Endothelial cell of umbilical vein (primary cell): ENCODE measurements around the gene HAND1. TPM values are rescaled to one million over a fixed set of nuclear protein-coding genes. Genes with fewer than 3 reads are reported as not detected.

Experiments used
- BruUV-seq: library from RNA; stranded (reverse); fragments of 400-500 nt; replicated peaks from 2 replicates; lab custom pipeline; 2021; lab: Mats Ljungman, UMichigan
- CTCF ChIA-PET: fragments of 300-600, 350-600 bp; sonication (Branson Sonifier 250); formaldehyde crosslinking; loops from one replicate; lab custom pipeline; 2021; ENCODE audit warnings: antibody characterized with exemption, inconsistent platforms; lab: Charles Lee
- POLR2A ChIA-PET: fragments of 300-600, 350-600 bp; sonication (Branson Sonifier 250); formaldehyde crosslinking; loops from one replicate; lab custom pipeline; 2021; ENCODE audit warnings: antibody characterized with exemption, inconsistent platforms; lab: Charles Lee
- DNase-seq: peaks from one replicate; pipeline ENCODE4 v3.0.0-alpha.2; 2011; ENCODE audit warnings: low read depth, low spot score
- FAIRE-seq: peaks from 2 replicates; lab custom pipeline; 2011; peaks lifted over from hg19 to GRCh38; lab: Jason Lieb, UNC
- H2AFZ ChIP-seq: 2 replicates; pipeline ENCODE4 v1.6.0; 2012; ENCODE audit warnings: low read depth, low read length, control low read depth, inconsistent platforms
- H3K27ac ChIP-seq: 2 replicates; pipeline ENCODE4 v1.5.1; 2011; ENCODE audit warnings: low read depth, mild to moderate bottlenecking, control low read depth, low read length, moderate library complexity; ENCODE audit not compliant: insufficient read depth
- H3K27me3 ChIP-seq, 2 experiments: 2 replicates each; pipeline versions ENCODE4 v1.6.0 to v1.6.1; 2011; ENCODE audit warnings: low read length in 2 of 2, mixed read lengths in 1 of 2; ENCODE audit not compliant: control insufficient read depth in 2 of 2, insufficient read depth in 2 of 2
- H3K36me3 ChIP-seq, 2 experiments: 2 replicates in 1 of 2; 3 replicates in 1 of 2; pipeline ENCODE4 v1.5.1; 2011; ENCODE audit warnings: low read length in 2 of 2, mild to moderate bottlenecking in 1 of 2, moderate library complexity in 1 of 2; ENCODE audit not compliant: control insufficient read depth in 2 of 2, insufficient read depth in 2 of 2; ENCODE audit errors: extremely low read depth in 1 of 2
- H3K4me1 ChIP-seq: 3 replicates; pipeline ENCODE4 v1.5.1; 2011; ENCODE audit warnings: mild to moderate bottlenecking, low read length; ENCODE audit not compliant: control insufficient read depth, insufficient read depth; ENCODE audit errors: extremely low read depth
- H3K4me2 ChIP-seq: 2 replicates; pipeline ENCODE4 v1.6.1; 2011; ENCODE audit warnings: low read length, control low read depth, mixed read lengths; ENCODE audit not compliant: insufficient read depth
- H3K4me3 ChIP-seq, 3 experiments: fragments of 200-600 bp in 1 of 3; sonication (generic), shearing (Covaris generic) in 1 of 3; replicated peaks in 1 of 3; 2 replicates each; pipeline ENCODE4 v1.5.1; 2011 to 2016; ENCODE audit warnings: control low read depth in 3 of 3, low read length in 3 of 3, mild to moderate bottlenecking in 2 of 3, inconsistent platforms in 1 of 3, low read depth in 1 of 3, moderate library complexity in 1 of 3; ENCODE audit not compliant: insufficient read depth in 1 of 3
- H3K79me2 ChIP-seq: 2 replicates; pipeline ENCODE4 v1.6.0; 2012; ENCODE audit warnings: low read length, inconsistent platforms; ENCODE audit not compliant: control insufficient read depth, insufficient read depth
- H3K9ac ChIP-seq: replicated peaks from 2 replicates; pipeline ENCODE3; 2011; ENCODE audit warnings: low read length, control low read depth; ENCODE audit not compliant: insufficient read depth; ENCODE audit errors: extremely low read depth
- H3K9me1 ChIP-seq: replicated peaks from 3 replicates; pipeline ENCODE4 v1.6.0; 2011; ENCODE audit warnings: mild to moderate bottlenecking, low read length; ENCODE audit not compliant: control insufficient read depth, insufficient read depth; ENCODE audit errors: extremely low read depth
- H3K9me3 ChIP-seq: replicated peaks from 2 replicates; pipeline ENCODE4 v1.5.1; 2012; ENCODE audit warnings: low read length, inconsistent platforms; ENCODE audit not compliant: control insufficient read depth, insufficient read depth
- H4K20me1 ChIP-seq: replicated peaks from 2 replicates; pipeline ENCODE3; 2011; ENCODE audit warnings: mild to moderate bottlenecking, low read length; ENCODE audit not compliant: control insufficient read depth, insufficient read depth; ENCODE audit errors: extremely low read depth
- EZH2 ChIP-seq: IDR thresholded peaks from 2 replicates; pipeline ENCODE4 v1.6.1; 2012; ENCODE audit warnings: borderline replicate concordance, low read depth, mild to moderate bottlenecking, moderate library complexity, low read length, inconsistent platforms; ENCODE audit not compliant: severe bottlenecking
- FOS ChIP-seq: IDR thresholded peaks from 2 replicates; pipeline ENCODE4 v1.6.1; 2011; ENCODE audit warnings: mild to moderate bottlenecking, low read length, moderate library complexity, borderline replicate concordance; ENCODE audit not compliant: insufficient read depth
- GATA2 ChIP-seq: IDR thresholded peaks from 2 replicates; pipeline ENCODE4 v1.7.0; 2011; ENCODE audit warnings: low read depth, mild to moderate bottlenecking, moderate library complexity, mixed read lengths, low read length; ENCODE audit not compliant: insufficient read length, insufficient read depth
- JUN ChIP-seq: IDR thresholded peaks from 2 replicates; pipeline ENCODE4 v1.6.1; 2011; ENCODE audit warnings: borderline replicate concordance, low read depth; ENCODE audit not compliant: insufficient read length, insufficient read depth
- MAX ChIP-seq: IDR thresholded peaks from 2 replicates; pipeline ENCODE4 v1.6.1; 2011; ENCODE audit not compliant: insufficient read depth, insufficient read length
- MYC ChIP-seq: IDR thresholded peaks from one replicate; pipeline ENCODE4 v1.6.1; 2011; ENCODE audit warnings: mild to moderate bottlenecking, low read depth, low read length
- POLR2A ChIP-seq: IDR thresholded peaks from 2 replicates; pipeline ENCODE4 v1.6.1; 2012; ENCODE audit warnings: low read depth, mild to moderate bottlenecking, control low read depth, low read length
- POLR2AphosphoS5 ChIP-seq: IDR thresholded peaks from 2 replicates; pipeline ENCODE4 v1.6.1; 2012; ENCODE audit warnings: low read depth, mild to moderate bottlenecking, control low read depth, low read length, moderate library complexity; ENCODE audit not compliant: insufficient read depth
- dilution Hi-C: fragments of 300-500 bp; cut with MboI; formaldehyde crosslinking; loops from one replicate; pipeline ENCODE4 v1.15.0; 2019; ENCODE audit warnings: low sequenced_read_pairs; ENCODE audit not compliant: extremely low pct_ligation_motif_present
- intact Hi-C: fragments of 100-400 bp; cut with micrococcal nuclease; formaldehyde crosslinking; loops from one replicate; pipeline ENCODE4 v1.10.0; 2022
- polyA plus RNA-seq, 4 experiments: library from polyadenylated mRNA; depleted of rRNA in 3 of 4; stranded (reverse) in 3 of 4; unstranded in 1 of 4; fragments of >200 nt; gene quantifications; 2 replicates each; pipeline versions ENCODE4 v1.2.1 to v1.2.3, GENCODE V29; 2011 to 2012; ENCODE audit warnings: missing spikeins in 1 of 4
- total RNA-seq: library from RNA; stranded (reverse); gene quantifications from 2 replicates; pipeline ENCODE4 v1.2.3, GENCODE V29; 2021
- TF ChIP-seq, protein P1 (sequence below), 2 donors: IDR thresholded peaks; 1 replicate in 1 of 2; 2 replicates in 1 of 2; pipeline ENCODE4 v1.5.1; 2011; ENCODE audit warnings: low read length in 2 of 2, mild to moderate bottlenecking in 2 of 2, moderate library complexity in 2 of 2, control low read depth in 1 of 2, inconsistent platforms in 1 of 2, low read depth in 1 of 2; ENCODE audit not compliant: insufficient read depth in 1 of 2; ENCODE audit errors: extremely low read depth in 1 of 2

HAND1 gene
- total and polyA plus RNA-seq, 2 donors (not counting 3 experiments of a cell fraction or from before 2014, with no cell fraction given): not detected

- ChIA-PET CTCF (interaction anchor here (0.7 to 3.5 kb wide), 11 partner anchors 9 to 394 kb away, joined by 3 to 16 read pairs (median 9); partner anchors contain the start of genes GALNT10 and SAP30L), POLR2A (no interaction called here)
- H3K36me3 ChIP-seq: no peaks in the 10 kb centered on the region
- no peak overlapping the region for H3K4me3 ChIP-seq
- no peaks in the 10 kb centered on the region for H3K79me2 ChIP-seq
- H3K27me3 ChIP-seq: peaks cover 18 to 19% of the 10 kb centered on the region in 2 experiments
- H3K4me2 ChIP-seq: no peak overlapping the region
- DNase-seq: no peak
- no TSS peak for BruUV-seq
- H3K9me3 ChIP-seq: no peaks in the 10 kb centered on the region
- H3K27ac ChIP-seq: no peak overlapping the region
- FAIRE-seq: no peak
- no peak overlapping the region for H3K9ac ChIP-seq
- H3K4me1 ChIP-seq: no peaks in the 10 kb centered on the region
- no peak overlapping the region for H2AFZ ChIP-seq
- intact Hi-C loops: no loop called here
- no peaks in the 10 kb centered on the region for H4K20me1 ChIP-seq
- dilution Hi-C loops: no loop called here
- TF ChIP-seq GATA2: no peak
- TF ChIP-seq EZH2: no peak
- no peak for TF ChIP-seq POLR2A
- TF ChIP-seq, protein P1, sequence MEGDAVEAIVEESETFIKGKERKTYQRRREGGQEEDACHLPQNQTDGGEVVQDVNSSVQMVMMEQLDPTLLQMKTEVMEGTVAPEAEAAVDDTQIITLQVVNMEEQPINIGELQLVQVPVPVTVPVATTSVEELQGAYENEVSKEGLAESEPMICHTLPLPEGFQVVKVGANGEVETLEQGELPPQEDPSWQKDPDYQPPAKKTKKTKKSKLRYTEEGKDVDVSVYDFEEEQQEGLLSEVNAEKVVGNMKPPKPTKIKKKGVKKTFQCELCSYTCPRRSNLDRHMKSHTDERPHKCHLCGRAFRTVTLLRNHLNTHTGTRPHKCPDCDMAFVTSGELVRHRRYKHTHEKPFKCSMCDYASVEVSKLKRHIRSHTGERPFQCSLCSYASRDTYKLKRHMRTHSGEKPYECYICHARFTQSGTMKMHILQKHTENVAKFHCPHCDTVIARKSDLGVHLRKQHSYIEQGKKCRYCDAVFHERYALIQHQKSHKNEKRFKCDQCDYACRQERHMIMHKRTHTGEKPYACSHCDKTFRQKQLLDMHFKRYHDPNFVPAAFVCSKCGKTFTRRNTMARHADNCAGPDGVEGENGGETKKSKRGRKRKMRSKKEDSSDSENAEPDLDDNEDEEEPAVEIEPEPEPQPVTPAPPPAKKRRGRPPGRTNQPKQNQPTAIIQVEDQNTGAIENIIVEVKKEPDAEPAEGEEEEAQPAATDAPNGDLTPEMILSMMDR (IDR thresholded peaks at IDR 0.05; ENCODE audit: extremely low read depth in 1 of 2, insufficient read depth in 1 of 2, low read depth in 1 of 2, low read length in 2 of 2): no peak
- no peak for TF ChIP-seq POLR2AphosphoS5
- no peak for TF ChIP-seq FOS
- no peak for TF ChIP-seq MYC
- no peak for TF ChIP-seq MAX
- TF ChIP-seq JUN: no peak
- H3K9me1 ChIP-seq: no peaks in the 10 kb centered on the region
Measured at GRCh38 chr5:154466147-154466546, 11.9 kb downstream of the HAND1 start.
